NCI-H345 treated with DMSO at 0.1 percent for 48 hours (cell line): ENCODE data around the gene SLC25A43.

Experiments
- DNase-seq: peaks from one replicate; lab custom pipeline; 2025; ENCODE audit not compliant: unreplicated experiment; lab: John Stamatoyannopoulos, UW

The SLC25A43 gene

DNA sequence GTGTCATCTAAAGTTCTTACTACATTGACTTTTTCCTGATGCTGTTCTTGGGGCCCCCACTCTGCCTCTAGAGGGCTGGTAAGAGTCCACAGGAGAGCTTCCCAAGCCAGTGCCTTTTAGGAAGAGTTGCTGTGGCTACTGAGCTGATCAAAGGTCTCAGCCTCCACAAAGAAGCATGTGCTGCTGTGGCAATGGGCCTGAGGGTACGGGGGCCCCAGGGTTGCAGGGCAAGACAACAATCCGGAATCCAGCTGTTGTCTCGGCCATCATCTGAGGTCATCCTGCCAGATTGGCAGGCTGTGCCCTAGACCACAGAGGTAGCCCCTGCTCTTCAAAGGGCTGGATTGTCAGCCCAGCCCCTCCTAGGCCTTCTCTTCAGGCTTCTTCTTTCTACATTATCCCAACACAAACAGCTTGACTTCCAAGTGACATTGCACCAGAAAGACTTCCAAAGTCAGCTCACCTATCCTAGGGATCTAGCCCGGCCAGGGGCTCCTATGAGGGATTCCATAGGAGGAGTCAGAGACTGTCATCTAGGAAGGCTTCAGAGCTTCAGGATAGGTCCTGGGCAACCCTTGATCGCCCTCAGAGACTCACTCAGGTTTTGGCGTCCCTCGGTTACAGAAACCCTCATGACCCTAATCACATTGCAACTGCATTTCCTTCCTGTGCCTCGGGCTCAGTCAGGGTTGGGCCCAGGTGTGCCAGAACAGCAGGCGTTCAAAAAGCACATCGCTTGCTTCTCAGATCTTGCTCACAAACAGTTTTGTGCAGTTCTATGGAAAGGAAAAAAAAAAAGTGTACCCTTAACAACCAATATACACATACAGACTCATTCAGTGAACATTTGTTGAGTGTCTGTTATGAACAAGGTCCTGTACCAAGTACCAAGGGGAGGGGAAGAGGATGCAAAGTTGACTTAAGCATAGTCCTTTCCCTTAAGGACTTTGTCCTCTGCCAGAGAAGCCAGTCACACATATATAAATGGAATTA, 96.9 kb downstream of the SLC25A43 start:
- DNase-seq, result no peak

DNA sequence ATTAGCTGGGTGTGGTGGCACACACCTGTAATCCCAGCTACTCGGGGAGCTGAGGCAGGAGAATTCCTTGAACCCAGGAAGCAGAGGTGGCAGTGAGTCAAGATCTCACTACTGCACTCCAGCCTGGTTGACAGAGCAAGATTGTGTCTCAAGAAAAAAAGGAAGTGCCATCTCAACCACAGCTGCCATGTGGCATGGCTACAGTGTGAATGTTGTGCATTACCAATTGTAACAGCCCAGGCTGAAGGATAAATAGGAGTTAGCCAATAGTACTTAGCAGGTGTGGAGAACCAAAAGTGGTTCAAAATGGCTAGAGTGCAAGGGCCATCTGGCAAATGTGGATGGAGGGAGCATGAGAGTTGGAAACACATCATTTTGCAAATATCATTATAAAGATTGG, 98.0 kb downstream of the SLC25A43 start:
- no peak for DNase-seq

DNA sequence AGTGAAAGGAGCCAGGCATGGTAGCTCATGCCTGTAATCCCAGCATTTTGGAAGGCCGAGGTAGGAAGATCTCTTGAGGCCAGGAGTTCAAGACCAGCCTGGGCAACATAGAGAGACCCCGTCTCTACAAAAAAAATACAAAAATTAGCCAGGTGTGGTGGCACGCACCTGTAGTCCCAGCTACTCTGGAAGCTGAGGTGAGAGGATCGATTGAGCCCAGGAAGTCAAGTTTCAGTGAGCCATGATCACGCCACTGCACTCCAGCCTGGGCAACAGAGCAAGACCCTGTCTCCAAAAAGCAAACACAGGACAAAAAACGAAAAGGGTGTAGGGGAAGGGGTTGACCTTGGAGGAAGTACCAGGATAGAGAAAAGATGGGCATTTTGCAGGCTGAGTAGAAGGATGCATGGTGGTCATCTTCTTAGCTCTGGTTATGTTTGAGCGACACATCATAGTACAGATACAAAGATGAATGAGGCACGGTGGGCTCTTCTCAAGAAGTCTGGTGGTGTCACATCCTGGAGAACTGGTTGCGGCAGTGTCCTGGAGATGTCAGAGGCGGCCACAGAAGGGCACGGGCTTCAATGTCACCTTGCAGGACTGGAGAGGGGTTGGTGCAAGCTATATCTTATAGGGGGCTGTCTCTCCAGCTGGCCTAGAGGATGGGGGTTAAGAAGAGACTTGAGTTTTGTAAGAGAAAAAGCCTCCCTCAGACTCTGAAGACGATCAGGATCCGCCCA, 101.1 kb downstream of the SLC25A43 start:
- no peak for DNase-seq

DNA sequence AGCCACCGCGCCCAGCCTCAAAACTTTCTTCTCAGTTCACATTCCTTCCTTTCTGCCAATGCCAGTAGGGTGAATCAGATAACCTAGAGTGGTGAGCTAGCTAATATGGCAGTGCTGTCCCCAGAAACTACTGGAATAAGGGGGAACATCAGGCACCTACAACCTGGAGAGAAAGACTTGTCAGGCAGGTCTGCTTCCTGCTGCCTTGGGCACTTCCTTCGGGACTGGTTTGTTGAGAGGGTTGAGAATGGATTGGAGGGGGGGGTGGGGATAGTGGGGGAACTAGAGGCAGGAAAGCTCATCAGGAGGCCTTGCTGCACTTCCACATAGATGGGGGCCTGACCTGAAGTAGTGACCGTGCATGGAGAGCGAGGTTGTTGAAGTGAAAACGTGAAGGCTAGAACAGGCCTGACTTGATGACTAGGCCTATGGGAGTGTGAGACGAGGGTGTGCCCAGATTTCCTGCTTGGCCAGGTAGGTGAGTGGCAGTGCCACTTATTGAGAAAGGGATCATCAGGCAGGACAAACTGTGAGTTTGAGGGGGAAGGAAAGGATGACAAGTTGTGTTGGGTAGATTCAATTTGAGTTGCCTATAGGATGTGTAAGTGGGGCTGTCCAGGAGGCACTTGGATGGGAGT, 102.5 kb downstream of the SLC25A43 start:
- no peak for DNase-seq

DNA sequence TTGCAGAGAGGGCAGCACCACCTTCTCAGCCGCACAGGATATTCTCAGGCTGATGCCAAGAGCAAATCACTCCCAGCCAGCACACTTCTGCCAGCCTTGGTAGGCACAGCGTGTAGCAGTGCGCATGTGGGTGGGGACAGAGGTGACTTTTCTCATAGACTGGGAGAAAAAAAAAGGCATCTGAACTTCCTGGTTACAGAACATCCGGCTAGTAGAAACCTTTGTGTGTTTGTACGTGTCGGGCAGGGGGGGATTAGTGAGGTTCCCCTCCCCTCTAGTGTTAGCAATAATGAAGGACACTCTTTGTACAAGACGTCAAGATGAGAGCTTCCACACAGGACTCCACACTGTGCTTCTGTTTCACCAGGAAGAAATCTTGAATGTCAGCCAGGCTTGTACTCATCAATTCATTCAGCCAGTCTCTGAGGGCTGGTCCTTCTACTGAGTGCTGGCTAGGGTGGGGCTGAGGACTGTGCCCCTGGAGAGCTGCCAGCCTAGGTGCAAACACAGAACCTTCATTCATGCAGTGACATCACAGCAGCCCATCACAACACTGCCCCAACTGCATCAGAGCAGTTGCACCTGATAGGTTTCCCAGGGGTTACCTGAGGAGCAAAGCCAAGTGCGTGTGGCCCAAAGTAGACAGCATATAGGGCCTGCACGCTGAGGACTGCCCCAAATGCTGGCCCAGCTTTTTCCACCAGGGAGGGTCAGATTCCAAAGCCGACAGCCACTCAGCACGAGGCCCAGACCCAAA, 103.8 kb downstream of the SLC25A43 start:
- DNase-seq, result peak; percentile 91

DNA sequence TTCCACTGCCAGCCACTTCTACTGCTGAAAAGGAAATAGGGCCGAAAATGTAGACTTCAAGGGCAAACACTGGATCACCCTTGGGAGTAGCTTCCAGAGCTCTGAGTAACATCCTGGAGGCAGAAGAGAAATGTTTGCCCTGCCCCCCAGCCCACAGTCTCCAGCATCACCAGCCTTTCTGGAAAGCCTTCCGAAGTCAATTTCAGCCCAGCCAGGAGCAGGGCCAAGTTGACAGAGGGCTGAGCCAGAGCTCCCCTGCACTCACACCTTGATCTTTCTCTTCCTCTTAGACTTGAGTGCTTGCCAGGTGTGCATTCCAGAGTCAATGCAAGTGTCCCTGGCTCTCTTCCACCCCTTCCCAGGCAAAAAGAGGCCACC, 104.3 kb downstream of the SLC25A43 start:
- no peak for DNase-seq
